Central memory CD4-positive, alpha-beta T cell (primary cell): ENCODE data around the gene POLE4.

Experiments
- DNase-seq: peaks from one replicate; pipeline ENCODE4 v3.0.0; 2022

Gene POLE4

GRCh38 chr2:75003276-75003675 is 44.8 kb downstream of the POLE4 start:
- DNase-seq = no peak

- no peak for DNase-seq
Observed at GRCh38 chr2:75003773-75004172, 45.3 kb downstream of the POLE4 start.

DNA sequence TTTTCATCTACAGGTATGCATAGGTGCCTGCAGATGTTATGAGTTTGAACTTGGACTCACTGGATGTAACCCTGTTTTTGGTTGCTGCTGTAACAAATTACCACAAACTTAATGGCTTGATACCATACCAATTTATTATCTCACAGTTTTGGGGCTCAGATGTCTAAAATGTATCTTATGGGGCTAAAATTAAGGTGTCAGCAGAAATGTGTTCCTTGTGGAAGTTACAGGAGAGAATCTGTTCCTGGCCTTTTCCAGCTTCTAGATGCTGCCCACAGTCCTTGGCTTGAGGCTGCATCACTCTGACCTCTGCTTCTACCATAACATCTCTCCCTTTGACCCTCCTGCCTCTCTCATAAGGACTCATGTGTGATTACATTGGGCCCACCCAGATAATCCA is 47.6 kb downstream of the POLE4 start:
- DNase-seq = no peak

DNA sequence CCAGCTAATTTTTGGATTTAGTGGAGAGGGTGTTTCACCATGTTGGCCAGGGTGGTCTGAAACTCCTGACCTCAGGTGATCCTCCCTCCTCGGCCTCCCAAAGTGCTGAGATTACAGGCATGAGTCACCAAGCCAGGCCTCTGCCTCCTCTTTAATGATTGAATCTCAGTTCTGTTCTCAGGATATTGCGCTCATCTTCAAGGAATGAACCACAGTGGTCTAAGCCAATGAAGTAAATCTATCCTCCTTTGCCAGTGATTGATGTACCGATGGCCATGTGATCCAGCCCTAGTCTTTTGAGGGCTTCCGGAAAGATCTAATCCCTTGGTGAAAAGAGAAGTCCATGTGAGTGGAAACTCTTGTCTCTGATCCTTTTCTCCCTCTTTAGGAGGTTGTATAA is 48.6 kb downstream of the POLE4 start:
- no peak for DNase-seq

- no peak for DNase-seq
Observed at GRCh38 chr2:75007819-75008218, 49.4 kb downstream of the POLE4 start.

GRCh38 chr2:75010571-75010970 is 52.1 kb downstream of the POLE4 start:
- DNase-seq = no peak

DNA sequence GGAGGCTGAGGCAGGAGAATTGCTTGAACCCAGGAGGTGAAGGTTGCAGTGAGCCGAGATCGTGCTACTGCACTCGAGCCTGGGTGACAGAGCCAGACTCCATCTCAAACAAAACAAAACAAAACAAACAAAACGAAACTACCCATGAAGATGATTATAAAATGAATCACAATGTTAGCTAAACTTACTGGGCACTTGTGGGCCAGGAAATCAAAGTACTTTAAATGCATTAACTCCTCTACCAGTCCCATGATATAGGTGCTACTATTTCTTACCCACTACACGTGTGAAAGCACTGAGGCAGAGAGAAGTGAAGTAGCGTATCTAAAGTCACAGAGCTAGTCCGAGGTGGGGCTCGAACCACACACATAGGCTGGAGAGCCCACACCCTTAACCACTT is 53.6 kb downstream of the POLE4 start:
- no peak for DNase-seq

GRCh38 chr2:75018162-75018561 is 59.7 kb downstream of the POLE4 start:
- DNase-seq = no peak
